ENCODE results near the gene BSN. TPM values are rescaled to one million over a fixed set of nuclear protein-coding genes. Genes with fewer than 3 reads are reported as not detected.

Gene BSN
- total RNA-seq, 1 experiment from 2014 or later: 0.37 TPM

- Histone ChIP-seq H3K79me2 (ENCODE audit: low read length) (no peaks in the 10 kb centered on the region), H3K36me3 (ENCODE audit: insufficient read depth, low read length) (no peaks in the 10 kb centered on the region), H3K4me3 (ENCODE audit: low read length) (no peak overlapping the region), H3K9me3 (ENCODE audit: low read length) (no peaks in the 10 kb centered on the region), H3K4me2 (ENCODE audit: low read depth, low read length, poor library complexity, severe bottlenecking) (no peak overlapping the region), H3K27me3 (ENCODE audit: low read length) (no peaks in the 10 kb centered on the region), H3K4me1 (ENCODE audit: low read length) (no peaks in the 10 kb centered on the region), H3K9ac (ENCODE audit: low read length) (no peak overlapping the region), H2AFZ (ENCODE audit: low read length) (no peak overlapping the region), H4K20me1 (ENCODE audit: insufficient read depth, low read depth, low read length) (no peaks in the 10 kb centered on the region), H3K9me2 (replicated peaks; ENCODE audit: insufficient read depth, low read length) (no peaks in the 10 kb centered on the region), H3K27ac (ENCODE audit: low read length) (no peak overlapping the region)
- no peak for DNase-seq
Observed at GRCh38 chr3:49600781-49601180, 46.5 kb downstream of the BSN start.

GRCh38 chr3:49601358-49602048 lies 47.2 kb downstream of the BSN start:
- H3K4me1 ChIP-seq (ENCODE audit: low read length): no peaks in the 10 kb centered on the region
- H3K9me3 ChIP-seq (ENCODE audit: low read length): no peaks in the 10 kb centered on the region
- no peaks in the 10 kb centered on the region for H4K20me1 ChIP-seq (ENCODE audit: insufficient read depth, low read depth, low read length)
- H3K36me3 ChIP-seq (ENCODE audit: insufficient read depth, low read length): no peaks in the 10 kb centered on the region
- H3K27ac ChIP-seq (ENCODE audit: low read length): no peak overlapping the region
- no peaks in the 10 kb centered on the region for H3K27me3 ChIP-seq (ENCODE audit: low read length)
- no peak overlapping the region for H3K4me2 ChIP-seq (ENCODE audit: low read depth, low read length, poor library complexity, severe bottlenecking)
- no peak overlapping the region for H3K4me3 ChIP-seq (ENCODE audit: low read length)
- no peak overlapping the region for H2AFZ ChIP-seq (ENCODE audit: low read length)
- H3K9ac ChIP-seq (ENCODE audit: low read length): no peak overlapping the region
- H3K9me2 ChIP-seq (replicated peaks; ENCODE audit: insufficient read depth, low read length): no peaks in the 10 kb centered on the region
- DNase-seq: no peak
- H3K79me2 ChIP-seq (ENCODE audit: low read length): no peaks in the 10 kb centered on the region

- Histone ChIP-seq H2AFZ (ENCODE audit: low read length) (no peak overlapping the region), H3K4me2 (ENCODE audit: low read depth, low read length, poor library complexity, severe bottlenecking) (no peak overlapping the region), H3K4me3 (ENCODE audit: low read length) (no peak overlapping the region), H4K20me1 (ENCODE audit: insufficient read depth, low read depth, low read length) (no peaks in the 10 kb centered on the region), H3K9me3 (ENCODE audit: low read length) (no peaks in the 10 kb centered on the region), H3K9ac (ENCODE audit: low read length) (no peak overlapping the region), H3K9me2 (replicated peaks; ENCODE audit: insufficient read depth, low read length) (no peaks in the 10 kb centered on the region), H3K27ac (ENCODE audit: low read length) (no peak overlapping the region), H3K36me3 (ENCODE audit: insufficient read depth, low read length) (no peaks in the 10 kb centered on the region), H3K4me1 (ENCODE audit: low read length) (no peaks in the 10 kb centered on the region), H3K79me2 (ENCODE audit: low read length) (no peaks in the 10 kb centered on the region), H3K27me3 (ENCODE audit: low read length) (no peaks in the 10 kb centered on the region)
- DNase-seq: no peak
Observed at GRCh38 chr3:49602049-49602554, 47.8 kb downstream of the BSN start.

GRCh38 chr3:49602877-49603411 lies 48.7 kb downstream of the BSN start:
- Histone ChIP-seq H3K4me1 (ENCODE audit: low read length) (no peaks in the 10 kb centered on the region), H3K4me3 (ENCODE audit: low read length) (no peak overlapping the region), H3K4me2 (ENCODE audit: low read depth, low read length, poor library complexity, severe bottlenecking) (no peak overlapping the region), H4K20me1 (ENCODE audit: insufficient read depth, low read depth, low read length) (no peaks in the 10 kb centered on the region), H3K9me2 (replicated peaks; ENCODE audit: insufficient read depth, low read length) (no peaks in the 10 kb centered on the region), H3K27me3 (ENCODE audit: low read length) (no peaks in the 10 kb centered on the region), H3K79me2 (ENCODE audit: low read length) (no peaks in the 10 kb centered on the region), H3K36me3 (ENCODE audit: insufficient read depth, low read length) (no peaks in the 10 kb centered on the region), H3K9me3 (ENCODE audit: low read length) (no peaks in the 10 kb centered on the region), H3K27ac (ENCODE audit: low read length) (no peak overlapping the region), H3K9ac (ENCODE audit: low read length) (no peak overlapping the region), H2AFZ (ENCODE audit: low read length) (no peak overlapping the region)
- DNase-seq: no peak

GRCh38 chr3:49606427-49606826 lies 52.1 kb downstream of the BSN start:
- Histone ChIP-seq H3K79me2 (ENCODE audit: low read length) (no peaks in the 10 kb centered on the region), H3K27me3 (ENCODE audit: low read length) (no peaks in the 10 kb centered on the region), H3K9ac (ENCODE audit: low read length) (no peak overlapping the region), H3K4me1 (ENCODE audit: low read length) (no peaks in the 10 kb centered on the region), H3K9me3 (ENCODE audit: low read length) (no peaks in the 10 kb centered on the region), H3K9me2 (replicated peaks; ENCODE audit: insufficient read depth, low read length) (no peaks in the 10 kb centered on the region), H3K4me2 (ENCODE audit: low read depth, low read length, poor library complexity, severe bottlenecking) (no peak overlapping the region), H2AFZ (ENCODE audit: low read length) (no peak overlapping the region), H3K36me3 (ENCODE audit: insufficient read depth, low read length) (no peaks in the 10 kb centered on the region), H3K4me3 (ENCODE audit: low read length) (no peak overlapping the region), H3K27ac (ENCODE audit: low read length) (no peak overlapping the region), H4K20me1 (ENCODE audit: insufficient read depth, low read depth, low read length) (no peaks in the 10 kb centered on the region)
- DNase-seq: no peak

GRCh38 chr3:49607105-49607591 lies 52.9 kb downstream of the BSN start:
- Histone ChIP-seq H3K36me3 (ENCODE audit: insufficient read depth, low read length) (no peaks in the 10 kb centered on the region), H3K9me2 (replicated peaks; ENCODE audit: insufficient read depth, low read length) (no peaks in the 10 kb centered on the region), H3K27me3 (ENCODE audit: low read length) (no peaks in the 10 kb centered on the region), H3K4me3 (ENCODE audit: low read length) (no peak overlapping the region), H3K27ac (ENCODE audit: low read length) (no peak overlapping the region), H4K20me1 (ENCODE audit: insufficient read depth, low read depth, low read length) (no peaks in the 10 kb centered on the region), H3K9me3 (ENCODE audit: low read length) (no peaks in the 10 kb centered on the region), H3K79me2 (ENCODE audit: low read length) (no peaks in the 10 kb centered on the region), H2AFZ (ENCODE audit: low read length) (no peak overlapping the region), H3K4me1 (ENCODE audit: low read length) (no peaks in the 10 kb centered on the region), H3K9ac (ENCODE audit: low read length) (no peak overlapping the region), H3K4me2 (ENCODE audit: low read depth, low read length, poor library complexity, severe bottlenecking) (no peak overlapping the region)
- DNase-seq: no peak

GRCh38 chr3:49607796-49608195 lies 53.5 kb downstream of the BSN start:
- no peak for DNase-seq
- Histone ChIP-seq H3K9me3 (ENCODE audit: low read length) (no peaks in the 10 kb centered on the region), H3K36me3 (ENCODE audit: insufficient read depth, low read length) (no peaks in the 10 kb centered on the region), H4K20me1 (ENCODE audit: insufficient read depth, low read depth, low read length) (no peaks in the 10 kb centered on the region), H3K4me2 (ENCODE audit: low read depth, low read length, poor library complexity, severe bottlenecking) (no peak overlapping the region), H3K27ac (ENCODE audit: low read length) (no peak overlapping the region), H3K4me3 (ENCODE audit: low read length) (no peak overlapping the region), H2AFZ (ENCODE audit: low read length) (no peak overlapping the region), H3K4me1 (ENCODE audit: low read length) (no peaks in the 10 kb centered on the region), H3K27me3 (ENCODE audit: low read length) (no peaks in the 10 kb centered on the region), H3K9me2 (replicated peaks; ENCODE audit: insufficient read depth, low read length) (no peaks in the 10 kb centered on the region), H3K9ac (ENCODE audit: low read length) (no peak overlapping the region), H3K79me2 (ENCODE audit: low read length) (no peaks in the 10 kb centered on the region)

GRCh38 chr3:49609314-49609713 lies 55.0 kb downstream of the BSN start:
- H3K27me3 ChIP-seq (ENCODE audit: low read length): no peaks in the 10 kb centered on the region
- no peak overlapping the region for H3K9ac ChIP-seq (ENCODE audit: low read length)
- H3K4me2 ChIP-seq (ENCODE audit: low read depth, low read length, poor library complexity, severe bottlenecking): no peak overlapping the region
- H3K9me3 ChIP-seq (ENCODE audit: low read length): no peaks in the 10 kb centered on the region
- H2AFZ ChIP-seq (ENCODE audit: low read length): no peak overlapping the region
- no peaks in the 10 kb centered on the region for H4K20me1 ChIP-seq (ENCODE audit: insufficient read depth, low read depth, low read length)
- no peak overlapping the region for H3K27ac ChIP-seq (ENCODE audit: low read length)
- no peaks in the 10 kb centered on the region for H3K79me2 ChIP-seq (ENCODE audit: low read length)
- no peaks in the 10 kb centered on the region for H3K4me1 ChIP-seq (ENCODE audit: low read length)
- H3K9me2 ChIP-seq (replicated peaks; ENCODE audit: insufficient read depth, low read length): no peaks in the 10 kb centered on the region
- H3K4me3 ChIP-seq (ENCODE audit: low read length): no peak overlapping the region
- H3K36me3 ChIP-seq (ENCODE audit: insufficient read depth, low read length): no peaks in the 10 kb centered on the region
- DNase-seq: no peak

All from Karpas-422 (cell line).